GM19351 (cell line): ENCODE results near the gene NTPCR.
A peak's percentile ranks its signal among the peaks of the same experiment; 100 is the strongest.
"Not testable (repeated sequence)": the region's sequence is repeated elsewhere in the genome, so short reads cannot be mapped to it uniquely, and the experiment has no call there.

ENCODE experiments used
- ATAC-seq: cut with Tn5 transposase; IDR thresholded peaks from one replicate; pipeline ENCODE4 v1.9.1; 2021; ENCODE audit warnings: mild to moderate bottlenecking, moderate library complexity; ENCODE audit not compliant: unreplicated experiment

NTPCR gene

DNA sequence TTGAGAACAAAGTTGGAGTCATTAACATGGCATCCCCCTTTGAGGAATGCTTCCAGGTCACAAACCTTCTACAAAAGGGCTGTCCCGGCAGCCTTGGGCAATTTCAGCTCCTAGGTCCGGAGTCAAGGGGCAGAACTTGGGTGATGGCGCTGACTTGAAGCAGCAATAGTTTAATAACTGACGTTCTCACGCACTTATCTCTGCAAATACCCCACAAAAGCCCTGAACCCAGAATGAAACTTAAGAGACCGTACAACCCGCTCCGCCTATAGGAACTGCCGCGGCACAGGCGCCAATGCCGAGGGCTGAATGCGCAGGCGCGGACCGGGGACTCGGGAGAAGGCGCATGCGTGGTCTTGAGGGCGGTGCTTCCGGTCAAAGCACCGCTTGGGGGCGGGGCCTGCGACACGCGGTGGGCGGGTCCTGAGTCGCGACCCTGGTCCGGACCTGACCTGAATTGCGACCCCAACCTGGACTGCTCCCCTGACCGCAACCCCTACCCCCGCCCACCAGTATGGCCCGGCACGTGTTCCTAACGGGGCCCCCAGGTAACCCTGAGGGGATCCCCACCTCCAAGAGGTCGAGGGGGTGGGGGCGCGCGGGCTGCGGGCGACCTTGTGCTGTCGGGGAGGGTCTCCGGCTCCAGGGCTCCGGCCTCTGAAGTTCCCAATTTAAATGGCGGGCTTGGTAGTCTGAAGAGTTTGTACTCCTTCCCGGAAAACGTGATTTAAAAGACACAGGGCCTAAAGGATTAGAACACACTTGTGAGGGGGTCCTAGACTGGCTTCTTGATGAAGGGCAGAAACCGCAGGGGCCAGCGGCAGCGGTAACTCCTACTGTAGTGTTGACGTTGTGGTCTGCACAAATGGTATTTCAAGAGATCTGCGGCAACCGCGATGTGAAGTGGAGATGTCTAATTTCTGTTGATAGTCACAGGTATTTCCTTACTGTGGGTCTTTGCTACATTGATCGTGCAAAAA, at the start of gene NTPCR:
Gene NTPCR (plus strand): TSS at position 415 of the 980 bp plus-strand sequence. CDS start 100 bp downstream, at position 515.
- ATAC-seq: peak; percentile 76

GRCh38 chr1:232900818-232901217, 49.6 kb upstream of the NTPCR start:
- no peak for ATAC-seq

DNA sequence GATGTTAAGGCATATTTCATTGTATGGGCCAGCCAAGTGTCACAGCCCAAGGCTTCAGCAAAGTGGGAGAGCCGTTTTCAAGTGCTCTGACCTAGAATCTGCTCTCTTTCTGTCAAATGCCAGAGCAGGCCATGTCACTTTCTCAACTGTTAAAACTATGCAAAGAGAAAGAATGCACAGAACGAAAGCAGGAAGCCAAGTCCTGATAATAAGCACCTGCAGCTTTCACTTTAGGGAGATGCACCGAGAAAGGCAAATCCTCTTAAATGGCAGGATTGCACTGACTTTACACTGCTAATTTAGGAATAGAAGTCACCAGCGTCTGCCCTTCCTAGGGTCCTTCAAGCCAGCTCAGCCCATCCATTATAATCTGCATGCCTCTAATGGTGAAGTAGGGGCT, 49.2 kb upstream of the NTPCR start:
- ATAC-seq: peak; percentile 48

GRCh38 chr1:232902774-232903350, 47.5 kb upstream of the NTPCR start:
- no peak for ATAC-seq

DNA sequence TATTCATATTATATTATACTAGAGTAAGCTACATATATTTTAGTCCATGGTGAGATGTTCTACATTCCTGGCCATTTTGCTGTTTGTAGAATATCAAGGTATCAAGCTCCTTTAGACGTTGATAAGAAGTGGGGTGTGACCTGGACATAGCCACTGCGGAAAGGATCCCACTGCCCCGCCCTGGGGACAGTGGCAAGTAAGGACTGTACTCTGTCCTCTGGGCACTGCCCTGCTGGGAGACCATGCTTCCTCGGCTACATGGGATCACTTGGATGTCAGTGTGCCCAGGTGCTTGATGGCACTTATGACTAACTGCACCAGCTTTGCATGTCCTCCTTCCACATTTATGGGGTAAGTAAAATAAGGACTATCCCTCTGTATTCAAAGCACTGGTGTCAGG, 46.3 kb upstream of the NTPCR start:
- ATAC-seq: no peak

- peak; percentile 85 for ATAC-seq
Observed at GRCh38 chr1:232904566-232904965, 45.8 kb upstream of the NTPCR start.

GRCh38 chr1:232905331-232906034, 44.9 kb upstream of the NTPCR start:
- ATAC-seq: no peak

DNA sequence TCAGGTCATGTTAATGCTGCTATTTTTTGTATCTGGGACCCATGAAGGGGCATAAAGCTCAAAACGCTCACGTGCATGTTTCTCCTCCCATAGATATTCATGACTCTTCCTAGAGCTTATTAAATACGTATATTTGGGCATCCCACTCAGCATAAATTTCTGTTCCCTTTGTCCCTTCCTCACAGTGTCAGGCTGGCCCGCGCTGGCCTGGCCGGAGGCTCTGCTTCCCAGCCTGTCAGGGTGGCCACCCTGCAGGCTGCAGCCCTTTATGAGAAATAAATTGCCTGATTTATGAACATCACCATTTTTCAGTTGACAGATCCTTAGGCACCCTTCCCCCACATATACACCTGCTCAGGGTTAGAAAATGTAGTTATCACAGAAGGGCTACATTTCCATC, 44.0 kb upstream of the NTPCR start:
- ATAC-seq: no peak

- no peak for ATAC-seq
Observed at GRCh38 chr1:232908831-232909230, 41.6 kb upstream of the NTPCR start.

DNA sequence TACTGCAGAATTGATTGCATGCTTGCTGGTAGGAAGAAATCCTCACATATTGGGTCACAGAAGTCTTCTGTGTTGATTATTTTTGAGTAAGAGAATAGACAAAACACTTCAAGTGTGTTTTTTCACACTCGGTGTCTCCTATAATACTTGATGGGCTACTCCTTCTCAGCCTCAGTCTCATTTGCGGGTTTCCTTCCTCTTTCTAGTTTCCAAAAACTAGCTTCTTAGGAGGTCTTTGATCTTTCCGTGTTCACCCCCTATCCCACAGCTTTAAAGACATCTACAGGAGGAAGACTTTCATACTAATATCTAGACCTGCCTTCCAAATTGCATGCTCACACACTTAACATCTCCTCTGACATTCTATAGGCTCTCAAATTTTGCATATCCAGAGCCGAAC, 40.7 kb upstream of the NTPCR start:
- no peak for ATAC-seq

DNA sequence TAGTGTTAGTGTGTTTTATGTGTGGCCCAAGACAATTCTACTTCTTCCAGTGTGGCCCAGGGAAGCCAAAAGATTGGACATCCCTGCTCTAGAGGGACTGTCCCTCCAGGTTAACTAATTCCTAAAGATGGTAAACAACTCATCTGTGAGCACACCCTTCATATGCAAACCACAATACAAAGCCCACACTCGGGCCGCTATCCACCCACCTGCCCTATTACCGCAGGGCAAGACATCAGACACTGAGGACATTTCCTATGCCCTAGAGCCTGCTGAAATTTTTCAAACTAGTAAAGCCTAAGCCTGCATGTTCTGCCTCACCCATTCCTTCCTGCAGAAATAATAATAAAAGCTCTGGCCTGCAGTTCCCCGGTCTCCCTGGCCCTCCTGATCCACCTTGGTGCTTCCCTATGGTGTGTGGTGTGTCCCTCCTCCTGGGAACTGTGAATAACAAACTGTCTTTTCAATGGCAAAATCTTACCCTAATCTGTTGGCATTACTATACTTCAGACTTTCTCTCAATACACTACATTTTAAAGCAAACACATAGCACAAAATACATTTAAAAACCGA, 39.3 kb upstream of the NTPCR start:
- no peak for ATAC-seq

GRCh38 chr1:232912845-232913580, 37.4 kb upstream of the NTPCR start:
- ATAC-seq: no peak

DNA sequence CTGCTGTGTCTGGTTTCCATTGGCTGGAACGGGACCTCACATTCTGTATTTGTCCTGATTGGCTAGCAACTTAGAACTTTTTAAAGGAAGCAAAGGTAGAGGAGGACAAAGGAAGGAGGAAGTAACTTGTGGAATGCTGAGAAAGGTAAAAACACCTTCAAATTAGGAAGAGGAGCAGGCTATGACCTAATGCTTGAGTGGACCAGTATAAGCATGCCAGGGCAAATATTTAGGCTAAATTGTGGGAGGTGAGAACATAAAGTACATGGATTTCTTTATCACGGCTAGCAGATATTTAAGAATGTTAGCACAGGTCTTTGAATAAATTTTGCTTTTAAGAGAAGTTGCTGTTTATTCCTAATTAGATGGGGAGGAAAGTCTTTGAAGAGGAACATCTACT, 36.1 kb upstream of the NTPCR start:
- ATAC-seq: not testable (repeated sequence)

- no peak for ATAC-seq
Observed at GRCh38 chr1:232915212-232915611, 35.2 kb upstream of the NTPCR start.

DNA sequence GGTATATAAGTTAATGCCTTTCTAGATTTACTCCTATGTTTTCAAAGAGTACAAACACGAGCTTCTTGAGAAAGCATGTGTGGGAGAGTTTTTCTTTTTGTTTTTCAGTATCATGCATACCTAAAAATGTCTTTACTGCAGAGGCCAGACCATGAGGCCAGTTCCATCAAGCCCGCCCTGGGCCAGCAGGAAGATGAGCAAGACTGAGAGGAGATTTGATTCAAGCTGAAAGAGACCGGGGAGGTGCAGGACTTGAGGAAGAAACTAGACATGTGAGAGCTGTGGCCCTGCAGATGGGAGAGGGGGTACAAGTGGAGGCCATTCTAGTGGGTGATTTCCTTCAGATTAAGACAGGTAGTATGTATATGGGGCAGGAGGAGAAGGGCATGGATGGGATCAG, 33.4 kb upstream of the NTPCR start:
- peak; percentile 76 for ATAC-seq

- no peak for ATAC-seq
Observed at GRCh38 chr1:232921381-232921780, 29.0 kb upstream of the NTPCR start.

GRCh38 chr1:232922485-232922884, 27.9 kb upstream of the NTPCR start:
- no peak for ATAC-seq

DNA sequence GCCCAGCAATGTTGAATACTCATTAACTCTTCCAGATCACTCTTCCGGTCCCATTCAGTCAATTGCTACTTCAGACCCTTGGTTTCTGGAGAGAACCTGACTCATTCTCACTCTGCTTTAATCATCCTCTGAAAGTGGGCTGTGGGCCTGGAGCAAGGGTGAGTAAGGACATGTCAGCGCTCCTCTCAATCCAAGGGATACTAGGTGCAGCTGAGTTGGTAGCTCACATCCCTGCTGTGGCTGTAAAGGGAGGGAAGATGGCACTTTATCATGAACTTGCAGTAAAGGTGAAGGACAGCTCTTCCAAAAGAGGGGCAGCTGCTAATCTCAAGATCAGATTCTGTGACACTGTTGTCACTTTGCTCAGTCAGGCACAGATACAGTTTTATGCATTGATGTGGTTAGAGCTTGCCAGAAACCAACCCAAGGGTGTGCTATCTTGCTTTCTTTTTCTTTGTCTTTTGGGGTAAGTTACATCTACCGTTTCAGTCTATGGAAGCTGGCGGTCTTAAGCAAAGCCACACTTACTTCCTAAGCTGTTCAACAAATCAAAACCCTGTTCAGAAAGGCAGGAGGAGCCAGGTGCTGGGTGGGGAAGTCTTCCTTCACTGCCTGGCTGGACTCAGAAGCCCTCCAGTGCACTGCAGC, 26.5 kb upstream of the NTPCR start:
- ATAC-seq: peak; percentile 89

GRCh38 chr1:232924874-232925273, 25.5 kb upstream of the NTPCR start:
- no peak for ATAC-seq
